GM19324 (cell line): ENCODE data around the gene SUPT3H.

Source experiments
- ATAC-seq: cut with Tn5 transposase; IDR thresholded peaks from one replicate; pipeline ENCODE4 v1.9.1; 2021; ENCODE audit warnings: mild to moderate bottlenecking, moderate library complexity; ENCODE audit not compliant: unreplicated experiment, low FRiP score

The SUPT3H gene

GRCh38 chr6:44780161-44780560 is 597.6 kb downstream of the SUPT3H start:
- ATAC-seq = no peak

DNA sequence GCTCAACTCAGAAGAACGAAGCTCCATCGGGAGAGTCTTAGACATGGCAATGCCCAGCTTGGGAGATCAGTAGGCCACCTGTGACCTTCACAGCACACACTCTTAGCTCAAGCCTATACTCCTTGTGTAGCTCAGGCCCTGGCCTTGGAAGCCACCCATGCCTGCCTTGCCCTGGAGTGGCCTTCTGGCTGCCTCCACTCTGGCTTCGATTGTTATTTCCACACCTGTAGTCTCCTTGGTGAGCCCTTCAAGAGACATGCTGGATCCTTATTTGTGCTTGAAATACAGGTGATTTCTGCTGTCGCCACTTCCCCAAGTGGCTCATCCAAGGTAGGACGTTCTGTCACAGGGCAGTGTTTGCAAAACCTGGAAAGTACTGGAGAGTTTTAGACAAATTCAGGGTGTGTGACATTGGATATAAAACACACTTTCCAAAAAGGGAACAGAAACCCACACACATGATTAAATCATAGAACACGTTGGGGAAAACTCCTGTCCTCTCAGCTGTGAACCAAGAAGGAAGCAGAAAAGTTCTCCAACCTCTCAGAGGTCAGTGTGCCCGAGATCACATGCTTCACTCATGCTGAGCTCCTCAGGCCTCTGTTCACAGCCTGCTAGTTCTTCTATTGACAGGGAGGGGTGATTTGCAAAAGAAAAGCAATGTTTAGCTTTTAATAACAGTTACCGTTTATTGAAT is 598.5 kb downstream of the SUPT3H start:
- no peak for ATAC-seq
